H7 (cell line): ENCODE results near the gene TSPY9. TPM values are rescaled to one million over a fixed set of nuclear protein-coding genes. Genes with fewer than 3 reads are reported as not detected.
"Not testable (repeated sequence)": the region's sequence is repeated elsewhere in the genome, so short reads cannot be mapped to it uniquely, and the experiment has no call there.

Source experiments
- DNase-seq: peaks from one replicate; pipeline ENCODE4 v3.0.0; 2012
- H3K27me3 ChIP-seq: 2 replicates; pipeline ENCODE4 v1.6.0; 2011; ENCODE audit warnings: mild to moderate bottlenecking, low read length; ENCODE audit not compliant: control insufficient read depth, insufficient read depth
- H3K36me3 ChIP-seq: replicated peaks from 2 replicates; pipeline ENCODE4 v1.5.1; 2011; ENCODE audit warnings: low read length; ENCODE audit not compliant: control insufficient read depth, insufficient read depth
- H3K4me3 ChIP-seq: 2 replicates; pipeline ENCODE4 v1.5.1; 2011; ENCODE audit warnings: low read depth, mild to moderate bottlenecking, control low read depth, low read length, moderate library complexity; ENCODE audit not compliant: insufficient read depth
- total RNA-seq: library from RNA; depleted of rRNA; stranded (reverse); fragments of >200 nt; shearing (Covaris generic); gene quantifications from 2 replicates; pipeline ENCODE4 v1.2.3, GENCODE V29; 2014; rRNA removed

Gene TSPY9, protein sequence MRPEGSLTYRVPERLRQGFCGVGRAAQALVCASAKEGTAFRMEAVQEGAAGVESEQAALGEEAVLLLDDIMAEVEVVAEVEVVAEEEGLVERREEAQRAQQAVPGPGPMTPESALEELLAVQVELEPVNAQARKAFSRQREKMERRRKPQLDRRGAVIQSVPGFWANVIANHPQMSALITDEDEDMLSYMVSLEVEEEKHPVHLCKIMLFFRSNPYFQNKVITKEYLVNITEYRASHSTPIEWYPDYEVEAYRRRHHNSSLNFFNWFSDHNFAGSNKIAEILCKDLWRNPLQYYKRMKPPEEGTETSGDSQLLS
- total RNA-seq = not detected in 2 replicates

DNA sequence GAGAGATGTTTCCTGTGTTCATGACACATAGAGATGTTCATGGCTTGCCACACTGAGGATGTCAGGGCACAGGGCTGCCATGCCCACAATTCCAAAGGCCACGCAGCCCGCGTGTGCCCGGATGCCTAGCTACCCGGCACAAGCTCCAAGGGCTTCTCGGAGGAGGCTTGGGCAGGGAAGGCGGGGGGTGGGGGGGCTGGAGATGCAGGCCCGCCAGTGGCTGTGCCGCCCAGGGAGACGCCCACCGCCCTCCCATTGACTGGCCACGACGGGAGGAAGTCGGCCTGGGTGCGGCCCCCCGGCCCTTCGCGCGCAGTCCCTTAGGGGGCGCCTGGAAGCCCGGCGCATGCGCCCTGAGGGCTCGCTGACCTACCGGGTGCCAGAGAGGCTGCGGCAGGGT lies at the start of gene TSPY9:
TSPY9 (plus strand) TSS at position 301 of the 400 bp plus-strand sequence; CDS start at position 347, 46 bp downstream.
- DNase-seq, H3K36me3 ChIP-seq, H3K4me3 ChIP-seq, H3K27me3 ChIP-seq: not testable (repeated sequence)

DNA sequence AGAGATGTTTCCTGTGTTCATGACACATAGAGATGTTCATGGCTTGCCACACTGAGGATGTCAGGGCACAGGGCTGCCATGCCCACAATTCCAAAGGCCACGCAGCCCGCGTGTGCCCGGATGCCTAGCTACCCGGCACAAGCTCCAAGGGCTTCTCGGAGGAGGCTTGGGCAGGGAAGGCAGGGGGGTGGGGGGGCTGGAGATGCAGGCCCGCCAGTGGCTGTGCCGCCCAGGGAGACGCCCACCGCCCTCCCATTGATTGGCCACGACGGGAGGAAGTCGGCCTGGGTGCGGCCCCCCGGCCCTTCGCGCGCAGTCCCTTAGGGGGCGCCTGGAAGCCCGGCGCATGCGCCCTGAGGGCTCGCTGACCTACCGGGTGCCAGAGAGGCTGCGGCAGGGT lies 20.4 kb upstream of the TSPY9 start, which contains the start of gene TSPY1:
TSPY1 (plus strand) TSS at position 301 of the 400 bp plus-strand sequence; CDS start at position 347, 46 bp downstream.
- H3K27me3 ChIP-seq, H3K4me3 ChIP-seq, H3K36me3 ChIP-seq, DNase-seq: not testable (repeated sequence)

- H3K36me3 ChIP-seq, H3K4me3 ChIP-seq, H3K27me3 ChIP-seq, DNase-seq: not testable (repeated sequence)
Observed at GRCh38 chrY:9504396-9504795, 17.3 kb downstream of the TSPY9 start.

DNA sequence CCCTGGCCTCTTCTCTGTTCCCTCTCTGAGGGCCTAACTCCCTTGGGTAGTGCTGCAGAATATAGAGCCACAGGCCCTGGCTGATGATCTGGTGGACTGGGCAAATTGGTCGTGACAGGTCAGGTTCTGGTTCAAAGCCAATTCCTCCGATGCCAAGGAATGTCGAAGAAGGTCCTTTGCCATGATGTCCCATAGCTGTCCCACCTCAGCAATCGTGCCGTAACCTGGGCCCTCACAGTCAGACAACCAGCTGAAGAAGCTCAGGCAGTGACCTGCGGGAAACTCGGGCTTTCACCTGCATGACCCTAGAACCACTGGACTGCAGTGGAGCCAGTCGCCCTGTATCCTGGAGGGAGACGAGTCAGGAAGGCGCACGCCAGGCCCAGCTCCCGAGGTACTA lies 29.2 kb downstream of the TSPY9 start:
- H3K27me3 ChIP-seq = not testable (repeated sequence)

DNA sequence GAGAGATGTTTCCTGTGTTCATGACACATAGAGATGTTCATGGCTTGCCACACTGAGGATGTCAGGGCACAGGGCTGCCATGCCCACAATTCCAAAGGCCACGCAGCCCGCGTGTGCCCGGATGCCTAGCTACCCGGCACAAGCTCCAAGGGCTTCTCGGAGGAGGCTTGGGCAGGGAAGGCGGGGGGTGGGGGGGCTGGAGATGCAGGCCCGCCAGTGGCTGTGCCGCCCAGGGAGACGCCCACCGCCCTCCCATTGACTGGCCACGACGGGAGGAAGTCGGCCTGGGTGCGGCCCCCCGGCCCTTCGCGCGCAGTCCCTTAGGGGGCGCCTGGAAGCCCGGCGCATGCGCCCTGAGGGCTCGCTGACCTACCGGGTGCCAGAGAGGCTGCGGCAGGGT lies 40.5 kb downstream of the TSPY9 start, which contains the start of gene TSPY10:
TSPY10 (plus strand) TSS at position 301 of the 400 bp plus-strand sequence; CDS start at position 347, 46 bp downstream.
- not testable (repeated sequence) for DNase-seq, H3K36me3 ChIP-seq, H3K4me3 ChIP-seq, H3K27me3 ChIP-seq

More for the DNA sequence above, 29.2 kb downstream of the TSPY9 start:
- H3K36me3 ChIP-seq, H3K4me3 ChIP-seq, DNase-seq: not testable (repeated sequence)

Other genes starting within 250 kb of the TSPY9 start
- not detected in 2 replicates for gene TSPY4, start 149.8 kb upstream of the TSPY9 start, total RNA-seq
- not detected in 2 replicates for gene TSPY8, start 129.5 kb upstream of the TSPY9 start, total RNA-seq
- gene TSPY3, start 88.8 kb upstream of the TSPY9 start, total RNA-seq = not detected in 2 replicates
- gene TSPY1, start 20.3 kb upstream of the TSPY9 start, total RNA-seq = not detected in 2 replicates
- not detected in 2 replicates for gene TSPY10, start 40.6 kb downstream of the TSPY9 start, total RNA-seq